ENCODE results near the gene EEPD1.

DNA sequence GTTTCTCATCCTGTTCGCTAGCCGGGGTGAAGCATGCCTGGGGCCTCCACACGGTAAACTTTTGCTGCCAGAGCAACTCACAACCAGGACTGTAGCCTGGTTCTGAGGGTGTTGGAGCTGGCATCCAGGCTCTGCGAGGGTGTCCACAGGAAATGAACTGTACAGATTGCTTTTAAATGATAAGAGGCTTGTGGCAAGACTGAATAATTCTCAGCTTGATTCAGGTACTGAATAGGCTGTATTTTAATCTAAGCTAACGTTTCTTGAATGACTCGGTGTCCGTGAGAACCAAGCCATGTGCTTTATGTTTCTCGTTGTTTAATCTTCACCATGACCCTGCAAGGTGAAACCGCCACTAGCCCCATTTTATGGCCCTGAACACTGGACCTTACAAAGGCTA lies 49.3 kb downstream of the EEPD1 start:
- TF ChIP-seq, protein P1, sequence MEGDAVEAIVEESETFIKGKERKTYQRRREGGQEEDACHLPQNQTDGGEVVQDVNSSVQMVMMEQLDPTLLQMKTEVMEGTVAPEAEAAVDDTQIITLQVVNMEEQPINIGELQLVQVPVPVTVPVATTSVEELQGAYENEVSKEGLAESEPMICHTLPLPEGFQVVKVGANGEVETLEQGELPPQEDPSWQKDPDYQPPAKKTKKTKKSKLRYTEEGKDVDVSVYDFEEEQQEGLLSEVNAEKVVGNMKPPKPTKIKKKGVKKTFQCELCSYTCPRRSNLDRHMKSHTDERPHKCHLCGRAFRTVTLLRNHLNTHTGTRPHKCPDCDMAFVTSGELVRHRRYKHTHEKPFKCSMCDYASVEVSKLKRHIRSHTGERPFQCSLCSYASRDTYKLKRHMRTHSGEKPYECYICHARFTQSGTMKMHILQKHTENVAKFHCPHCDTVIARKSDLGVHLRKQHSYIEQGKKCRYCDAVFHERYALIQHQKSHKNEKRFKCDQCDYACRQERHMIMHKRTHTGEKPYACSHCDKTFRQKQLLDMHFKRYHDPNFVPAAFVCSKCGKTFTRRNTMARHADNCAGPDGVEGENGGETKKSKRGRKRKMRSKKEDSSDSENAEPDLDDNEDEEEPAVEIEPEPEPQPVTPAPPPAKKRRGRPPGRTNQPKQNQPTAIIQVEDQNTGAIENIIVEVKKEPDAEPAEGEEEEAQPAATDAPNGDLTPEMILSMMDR (IDR thresholded peaks at IDR 0.05; ENCODE audit: borderline replicate concordance, extremely low read depth, low read length, poor library complexity, severe bottlenecking) = no peak
- no peak for TF ChIP-seq EZH2 (IDR thresholded peaks at IDR 0.05; ENCODE audit: borderline replicate concordance, low read depth, low read length, severe bottlenecking)

Measured in DND-41 (cell line).